ENCODE results near the gene SSR2.

- TF ChIP-seq, protein P1, sequence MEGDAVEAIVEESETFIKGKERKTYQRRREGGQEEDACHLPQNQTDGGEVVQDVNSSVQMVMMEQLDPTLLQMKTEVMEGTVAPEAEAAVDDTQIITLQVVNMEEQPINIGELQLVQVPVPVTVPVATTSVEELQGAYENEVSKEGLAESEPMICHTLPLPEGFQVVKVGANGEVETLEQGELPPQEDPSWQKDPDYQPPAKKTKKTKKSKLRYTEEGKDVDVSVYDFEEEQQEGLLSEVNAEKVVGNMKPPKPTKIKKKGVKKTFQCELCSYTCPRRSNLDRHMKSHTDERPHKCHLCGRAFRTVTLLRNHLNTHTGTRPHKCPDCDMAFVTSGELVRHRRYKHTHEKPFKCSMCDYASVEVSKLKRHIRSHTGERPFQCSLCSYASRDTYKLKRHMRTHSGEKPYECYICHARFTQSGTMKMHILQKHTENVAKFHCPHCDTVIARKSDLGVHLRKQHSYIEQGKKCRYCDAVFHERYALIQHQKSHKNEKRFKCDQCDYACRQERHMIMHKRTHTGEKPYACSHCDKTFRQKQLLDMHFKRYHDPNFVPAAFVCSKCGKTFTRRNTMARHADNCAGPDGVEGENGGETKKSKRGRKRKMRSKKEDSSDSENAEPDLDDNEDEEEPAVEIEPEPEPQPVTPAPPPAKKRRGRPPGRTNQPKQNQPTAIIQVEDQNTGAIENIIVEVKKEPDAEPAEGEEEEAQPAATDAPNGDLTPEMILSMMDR (conservative IDR thresholded peaks at IDR 0.05 in 1 of 2, IDR thresholded peaks at IDR 0.05 in 1 of 2; ENCODE audit: extremely low read depth in 1 of 2, insufficient read depth in 1 of 2, low read depth in 1 of 2, low read length in 2 of 2) = no peak
- no peak for TF ChIP-seq EZH2 (IDR thresholded peaks at IDR 0.05; ENCODE audit: borderline replicate concordance, low read length)
Observed at GRCh38 chr1:155960081-155960745, 60.5 kb downstream of the SSR2 start.
